IPS DF 4.7 (cell line): Measurements from ENCODE around the gene MYH10.

ENCODE experiments used
- DNase-seq: peaks from one replicate; pipeline ENCODE4 v3.0.0-alpha.2; 2013; ENCODE audit warnings: low spot score; ENCODE audit errors: extremely low read depth

Gene MYH10

DNA sequence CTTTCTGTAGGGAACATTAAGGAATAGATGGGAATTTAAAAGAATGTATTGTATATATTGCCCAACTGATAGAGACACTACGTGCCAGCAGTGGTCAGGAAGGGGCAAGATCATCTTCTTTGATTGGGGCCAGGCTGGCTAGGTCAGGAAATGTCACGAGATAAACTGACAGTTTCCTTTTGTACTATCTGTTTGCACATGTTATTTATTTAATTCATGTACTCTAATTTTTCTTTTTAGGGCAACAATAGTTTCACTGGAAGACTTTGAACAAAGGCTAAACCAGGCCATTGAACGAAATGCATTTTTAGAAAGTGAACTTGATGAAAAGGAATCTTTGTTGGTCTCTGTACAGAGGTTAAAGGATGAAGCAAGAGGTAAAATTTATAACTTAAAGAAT, 182.2 kb downstream of the MYH10 start:
- DNase-seq = no peak

DNA sequence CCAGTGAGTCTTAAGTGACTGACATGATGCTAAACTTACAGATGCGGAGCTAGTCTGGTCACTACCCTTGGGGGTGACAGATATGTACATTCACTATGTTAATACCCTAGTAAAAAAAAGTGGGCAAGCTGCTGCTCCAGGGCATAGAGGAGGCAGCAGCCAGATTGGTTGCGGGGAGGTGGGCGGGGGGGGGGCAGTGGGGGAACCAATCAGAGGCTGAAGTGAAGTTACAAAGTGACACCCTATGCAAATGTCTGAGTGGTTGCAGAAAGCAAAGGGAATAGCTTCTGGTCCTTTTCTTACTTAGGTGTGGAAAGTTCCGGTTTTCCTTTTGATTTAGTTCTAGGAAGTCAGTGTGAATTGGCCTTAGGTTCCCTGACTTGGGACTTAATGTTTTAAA, 182.7 kb downstream of the MYH10 start:
- no peak for DNase-seq

DNA sequence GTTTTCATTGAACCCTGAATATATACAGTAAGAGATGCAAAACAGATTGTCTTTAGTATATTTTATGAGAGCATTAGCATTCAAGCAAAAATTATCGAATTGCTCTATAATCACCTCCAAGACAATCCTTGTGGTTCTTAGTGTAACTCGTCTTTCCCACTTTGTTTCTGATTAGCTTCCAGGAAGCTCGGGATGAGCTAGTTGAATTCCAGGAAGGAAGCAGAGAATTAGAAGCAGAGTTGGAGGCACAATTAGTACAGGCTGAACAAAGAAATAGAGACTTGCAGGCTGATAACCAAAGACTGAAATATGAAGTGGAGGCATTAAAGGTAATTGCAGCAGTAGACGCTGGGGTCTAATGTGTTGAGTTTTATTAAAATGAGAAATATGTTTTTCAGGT, 185.0 kb downstream of the MYH10 start:
- DNase-seq = no peak

DNA sequence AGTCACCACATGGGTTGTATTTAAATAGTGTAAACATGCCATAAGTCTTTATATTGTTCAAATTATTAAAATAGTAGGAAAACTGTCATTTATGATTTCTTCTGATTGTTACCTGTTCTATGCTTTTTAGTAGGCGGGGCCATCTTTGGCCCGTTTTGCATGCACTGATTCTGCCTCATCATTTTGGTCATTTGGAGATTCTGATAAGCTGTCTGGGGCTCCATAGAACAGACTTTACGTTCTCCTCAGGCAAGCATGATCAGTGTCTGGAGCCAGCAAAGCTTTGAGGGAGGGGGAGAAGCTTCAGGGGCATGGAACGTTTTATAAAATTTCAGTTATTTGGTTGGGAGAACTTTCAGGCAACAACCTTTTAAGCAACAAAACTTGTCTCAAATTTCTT, 186.0 kb downstream of the MYH10 start:
- DNase-seq = no peak

DNA sequence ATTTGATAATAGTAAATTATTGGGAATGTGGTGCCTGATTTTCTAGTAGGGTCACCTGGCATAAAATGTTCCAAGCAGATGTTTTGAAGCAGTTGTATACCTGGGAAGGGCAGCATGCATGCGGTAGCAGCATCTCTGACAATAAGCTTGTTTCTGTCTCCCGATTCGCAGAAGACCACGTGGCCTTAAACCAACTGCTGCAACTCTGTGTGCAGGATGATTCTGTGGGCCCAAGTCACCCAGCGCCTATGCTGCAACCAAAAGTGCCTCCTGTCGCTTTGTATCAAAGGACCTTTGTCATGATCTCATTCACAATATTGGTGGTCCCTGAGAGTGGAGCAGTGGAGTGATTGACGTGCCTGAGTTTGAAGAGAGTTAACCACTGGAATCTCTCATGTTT, 186.8 kb downstream of the MYH10 start:
- DNase-seq = no peak

DNA sequence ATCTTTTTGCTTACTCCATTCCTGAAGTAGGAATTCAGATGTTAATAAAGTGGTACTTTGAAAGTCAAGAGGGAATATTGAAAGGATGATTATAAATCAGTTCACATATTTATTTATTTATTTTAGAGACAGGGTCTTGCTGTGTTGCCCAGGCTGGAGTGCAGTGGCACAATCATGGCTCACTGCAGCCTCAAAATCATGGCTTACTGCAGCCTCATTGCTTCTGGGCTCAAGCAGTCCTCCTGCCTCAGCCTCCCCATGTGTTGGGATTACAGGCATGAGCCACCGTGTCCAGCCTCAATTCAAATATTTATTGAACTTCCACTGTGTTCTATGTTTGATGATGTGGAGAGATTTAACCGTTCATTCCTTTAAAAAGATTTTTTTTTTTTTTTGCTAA, 188.2 kb downstream of the MYH10 start:
- DNase-seq = no peak

DNA sequence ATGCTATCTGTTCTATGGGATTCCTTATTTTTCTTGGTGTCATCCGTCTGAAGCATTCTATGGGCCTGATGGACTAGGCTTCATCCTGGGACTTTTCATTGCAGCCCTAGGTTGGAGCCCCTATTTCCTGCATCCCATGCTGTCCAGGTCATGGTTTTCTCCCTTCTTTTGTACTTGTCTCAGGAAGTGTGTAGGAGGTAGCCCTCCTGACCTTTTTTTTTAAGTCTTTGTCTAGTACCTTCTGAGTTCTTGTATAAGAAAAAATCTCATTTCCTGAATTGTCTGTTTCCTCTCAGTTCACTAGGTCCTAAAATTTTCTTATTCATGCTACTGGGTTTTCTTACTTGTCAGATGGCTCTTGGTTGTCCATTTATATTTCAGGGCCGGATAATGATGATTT, 188.8 kb downstream of the MYH10 start:
- DNase-seq = no peak

DNA sequence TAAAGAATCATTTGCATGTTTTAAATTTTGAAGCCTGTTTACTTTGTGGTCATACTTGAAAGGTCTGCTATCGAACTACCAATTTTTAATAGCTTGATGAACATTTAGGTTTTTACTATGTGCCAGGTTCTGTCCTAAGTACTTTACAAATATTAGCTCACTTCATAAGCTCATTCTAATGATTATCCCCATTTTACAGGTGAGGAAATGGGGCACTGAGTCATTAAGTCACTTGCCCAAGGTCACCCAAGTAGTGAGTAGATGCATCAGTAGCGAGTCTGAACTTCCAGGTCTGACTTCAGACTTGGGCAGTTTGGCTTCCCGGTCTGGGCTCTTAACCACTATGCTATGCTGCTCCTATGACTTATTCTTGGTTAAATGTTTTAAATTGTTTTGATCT, 190.8 kb downstream of the MYH10 start:
- no peak for DNase-seq

DNA sequence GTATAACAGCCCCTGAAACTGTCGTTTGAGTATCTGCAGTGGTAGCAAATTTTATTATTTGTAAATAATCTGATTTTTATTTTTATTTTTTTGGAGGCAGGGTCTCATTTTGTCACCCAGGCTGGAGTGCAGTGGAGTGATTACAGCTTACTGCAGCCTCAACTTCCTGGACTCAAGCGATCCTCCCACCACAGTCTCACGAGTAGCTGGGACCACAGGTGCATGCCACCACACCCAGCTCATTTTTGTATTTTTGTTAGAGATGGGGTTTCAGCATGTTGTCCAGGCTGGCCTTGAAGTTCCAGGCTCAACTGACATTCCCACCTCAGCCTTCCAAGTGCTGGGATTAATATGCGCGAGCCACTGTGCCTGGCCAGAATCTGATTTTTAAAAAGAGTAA, 192.1 kb downstream of the MYH10 start:
- no peak for DNase-seq

DNA sequence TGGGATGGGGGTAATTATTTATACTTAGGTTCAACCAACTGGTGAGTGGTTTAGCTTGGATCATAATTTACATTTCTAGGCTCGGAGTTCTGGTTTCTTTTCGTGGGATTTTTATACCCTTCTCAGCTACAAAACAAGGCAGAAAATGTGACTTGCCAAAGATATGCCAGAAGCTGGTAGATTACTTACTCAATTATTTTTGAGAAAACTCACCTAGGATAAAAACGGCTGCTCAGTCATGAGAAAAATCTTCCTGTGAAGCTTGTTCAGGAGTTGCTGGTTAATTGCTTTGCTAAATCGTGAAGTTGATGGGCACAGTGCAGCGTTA, 193.7 kb downstream of the MYH10 start:
- no peak for DNase-seq

DNA sequence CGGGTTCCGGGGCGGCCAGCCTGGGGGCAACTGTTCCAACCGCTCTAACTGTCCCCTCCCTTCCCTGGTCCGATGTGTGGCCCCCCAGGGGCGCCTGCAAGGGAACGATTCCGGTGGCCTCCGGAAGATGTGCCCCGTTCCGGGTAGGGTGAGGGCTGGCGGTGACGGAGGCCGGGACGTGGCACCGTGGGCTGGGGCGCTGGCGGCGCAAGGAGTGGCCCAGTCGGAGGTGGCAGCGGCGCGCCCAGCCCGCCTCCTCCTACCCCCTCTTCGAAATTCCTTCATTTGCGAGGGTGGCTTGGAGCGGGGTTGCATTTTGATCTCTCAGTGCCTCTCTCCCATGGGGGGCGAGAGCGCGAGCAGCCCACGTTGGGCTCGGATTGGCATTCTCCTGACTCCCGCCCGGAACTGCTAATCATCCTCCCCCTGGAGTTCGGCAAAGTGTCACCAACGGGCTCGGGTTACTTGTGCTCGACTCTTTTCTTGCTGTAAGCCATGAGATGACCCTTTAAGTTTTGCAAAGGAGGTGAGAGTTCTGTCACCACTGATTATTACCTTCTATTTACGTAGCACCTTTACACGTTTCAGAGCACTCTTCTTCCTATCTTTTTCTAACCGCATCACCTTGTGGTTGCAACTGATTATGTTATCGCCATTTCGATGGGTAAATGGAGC, 194.2 kb downstream of the MYH10 start:
- peak; percentile 5 for DNase-seq

DNA sequence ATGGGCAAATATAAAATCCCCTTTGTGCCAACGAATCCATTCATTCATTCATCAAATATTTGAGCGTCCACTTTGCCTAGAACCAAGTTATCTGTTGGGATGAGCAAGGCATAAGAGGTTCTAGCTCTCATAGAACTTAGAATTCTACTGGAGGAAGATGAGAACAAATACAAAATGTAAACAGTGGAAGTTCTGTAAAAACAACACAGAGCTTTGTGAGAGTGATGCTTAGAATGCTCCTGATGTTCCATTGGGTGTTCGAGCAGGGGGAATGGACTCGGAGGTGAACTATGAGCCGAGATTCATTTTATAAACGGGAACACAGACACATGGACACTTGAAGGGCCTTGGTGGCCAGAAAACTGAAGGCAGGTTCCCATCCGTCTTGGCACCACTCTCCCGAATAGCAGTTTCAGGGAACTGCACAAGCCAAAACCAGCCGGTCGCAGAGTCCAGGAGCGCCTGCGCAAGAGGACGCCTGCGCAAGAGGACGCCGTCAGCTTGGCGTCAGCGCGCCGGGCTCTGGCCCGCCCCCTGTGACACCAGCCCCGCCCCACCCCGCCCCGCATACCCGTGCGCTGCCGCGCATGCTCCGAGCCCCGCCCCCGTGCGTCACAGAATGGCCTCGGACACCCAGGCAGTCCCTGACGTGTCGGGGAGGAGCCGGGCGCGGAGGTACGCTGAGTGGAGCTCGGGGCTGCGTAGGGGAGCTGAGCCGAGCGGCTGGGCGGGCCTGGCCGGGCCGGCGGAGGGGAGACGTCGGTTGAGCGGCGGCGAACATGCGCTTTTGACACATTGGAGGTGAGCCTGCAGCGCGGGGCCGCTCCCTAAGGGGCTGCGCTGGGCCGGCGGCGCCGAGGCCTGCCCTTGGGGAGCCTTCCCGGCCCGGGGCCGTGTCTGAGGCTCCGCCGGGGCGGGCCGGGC, 195.0 kb downstream of the MYH10 start, which contains the start of gene NDEL1:
Gene NDEL1 (plus strand): TSS at position 640 of the 924 bp plus-strand sequence. CDS start 8,388 bp downstream, outside the sequence.
- DNase-seq = peak; percentile 82

DNA sequence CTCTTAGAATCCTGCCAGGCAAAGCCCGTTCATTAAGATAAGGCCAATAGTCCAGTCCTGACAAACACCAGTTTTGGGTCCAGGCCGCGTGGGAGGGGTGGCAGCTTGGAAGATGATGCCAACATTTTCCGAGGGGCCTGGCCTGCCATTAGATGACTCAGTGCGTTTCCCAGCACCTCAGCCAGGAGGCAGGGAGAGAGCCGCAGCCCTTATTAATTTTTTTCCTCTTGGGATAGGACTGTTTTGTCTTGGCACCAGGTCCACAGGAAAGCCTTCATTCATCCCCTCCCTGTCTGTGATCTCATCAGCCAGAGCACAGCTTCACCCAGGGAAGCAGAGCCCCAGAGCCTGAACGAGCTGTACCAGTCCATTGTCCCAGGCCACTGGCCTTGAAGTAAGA, 199.6 kb downstream of the MYH10 start:
- no peak for DNase-seq

DNA sequence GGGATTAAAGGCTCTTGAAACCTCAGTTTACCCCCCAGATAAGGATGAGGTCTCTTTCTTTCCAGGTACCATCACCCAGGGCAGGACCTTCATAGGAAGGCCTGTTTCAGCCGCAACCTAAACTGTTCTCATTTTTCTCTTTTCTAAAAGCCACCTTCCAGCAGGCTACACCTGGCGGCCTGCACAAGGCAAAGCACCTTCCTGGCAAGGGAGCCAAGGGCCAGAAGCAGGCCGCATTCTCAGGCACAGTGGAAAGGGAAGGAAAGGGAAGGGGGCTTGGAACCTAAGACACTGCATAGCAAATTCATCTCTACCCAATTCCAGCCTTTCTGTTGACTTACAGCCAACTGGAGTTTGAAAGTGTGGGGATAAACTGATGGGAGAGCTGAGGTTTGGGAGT, 203.7 kb downstream of the MYH10 start:
- no peak for DNase-seq

DNA sequence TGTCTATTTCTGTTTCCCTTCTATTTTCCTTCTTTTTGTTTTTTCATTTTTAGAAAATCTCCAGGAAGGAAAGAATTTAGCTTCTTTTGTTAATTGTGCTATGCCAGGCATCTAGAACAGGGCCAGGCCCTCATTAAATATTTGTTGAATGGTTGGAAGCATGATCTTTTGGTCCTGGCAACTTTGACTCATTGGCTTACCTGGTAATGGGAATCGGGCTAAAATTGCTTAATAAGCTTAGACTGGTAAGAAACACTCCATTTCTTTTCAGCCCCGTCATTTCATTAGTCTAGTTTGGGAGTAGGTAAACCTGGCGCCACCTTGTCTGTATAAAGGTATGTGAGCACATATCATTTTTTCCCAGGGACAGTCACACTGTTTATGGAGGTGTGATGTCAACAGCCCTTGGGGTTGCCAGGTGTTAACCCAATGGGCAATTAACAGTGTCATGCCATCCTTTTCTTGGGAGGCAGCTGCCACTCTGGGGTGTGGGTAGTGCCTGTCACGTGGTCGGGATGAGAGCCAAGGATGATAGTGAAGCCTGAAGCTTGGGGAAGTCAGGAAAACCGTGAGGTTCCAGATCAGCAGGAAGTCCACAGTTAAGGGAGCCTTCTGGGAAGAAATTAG, 204.3 kb downstream of the MYH10 start:
- no peak for DNase-seq
